Measurements from ENCODE around the gene HPCAL1. TPM values are rescaled to one million over a fixed set of nuclear protein-coding genes. Genes with fewer than 3 reads are reported as not detected.

The HPCAL1 gene
- total and polyA plus RNA-seq, 2 of the 4 experiments (the other 2 are of a cell fraction) = 8.2 to 33.7 TPM

DNA sequence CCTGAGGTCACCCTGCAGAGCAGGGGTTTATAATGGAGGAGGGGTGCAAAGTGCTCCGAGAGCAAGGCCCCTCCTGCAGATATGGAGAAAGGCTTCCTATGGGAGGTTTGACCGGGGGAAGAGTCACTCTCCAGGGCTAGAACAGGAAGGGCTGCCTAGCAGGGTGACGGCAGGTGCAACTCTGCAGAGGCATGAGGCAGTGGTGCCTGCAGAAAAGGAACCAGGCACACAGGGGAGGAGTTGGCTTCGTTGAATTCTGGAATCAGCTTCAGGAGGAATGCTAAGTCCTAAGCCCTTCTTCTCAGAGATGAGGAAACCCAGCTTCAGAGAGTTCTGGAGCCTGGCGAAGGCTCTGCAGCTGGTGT is 17.5 kb upstream of the HPCAL1 start:
- peak overlapping the region; percentile 86 for H2AK9ac ChIP-seq (replicated peaks; ENCODE audit: low read depth, low read length, poor library complexity)
- WGBS, 2 experiments (ENCODE audit: extremely low coverage in 2 of 2, insufficient read length in 1 of 2) = 70% methylated on average over 3 of the region's 5 CpGs; no CpG with 5 or more reads in 1 of the 2 experiments
- dilution Hi-C loops (cut with HindIII; ENCODE audit: low sequenced_read_pairs, unreplicated experiment) (no loop called here), intact Hi-C loops (cut with micrococcal nuclease) (no loop called here), in situ Hi-C loops (cut with MboI; ENCODE audit: low sequenced_read_pairs) (no loop called here)
- DNase-seq (no peak), ATAC-seq (ENCODE audit: low read depth) (no peak; the same call in 1 of the 2 replicates)
- no peaks in the 10 kb centered on the region for H3K27me3 ChIP-seq (ENCODE audit: control insufficient read depth, insufficient read depth, low read length)
- H2AFZ ChIP-seq (replicated peaks; ENCODE audit: low read length, poor library complexity) = peak overlapping the region; percentile 86
- H2AK5ac ChIP-seq (ENCODE audit: low read depth, low read length) = peak overlapping the region; percentile 95
- CTCF ChIA-PET = interaction anchor here (0.6 to 1.3 kb wide), 3 partner anchors 66 to 124 kb away, joined by 3 read pairs; no protein-coding TSS in a partner anchor
- peak overlapping the region; percentile 83; the same call in 2 of the 3 replicates for H2BK15ac ChIP-seq (ENCODE audit: low read depth, low read length)
- H3K9me1 ChIP-seq (ENCODE audit: insufficient read depth, low read length) = peaks cover 26% of the 10 kb centered on the region
- peak overlapping the region; percentile 92 for H3K14ac ChIP-seq (replicated peaks; ENCODE audit: low read depth, low read length)
- no peak overlapping the region for H3K9ac ChIP-seq (ENCODE audit: low read depth, low read length)
- H2BK120ac ChIP-seq (ENCODE audit: low read depth, low read length) = peak overlapping the region; percentile 99
- peak overlapping the region; percentile 6 for H4K5ac ChIP-seq (ENCODE audit: low read depth, low read length)
- peak overlapping the region; percentile 96 for H3K4ac ChIP-seq (ENCODE audit: low read depth, low read length)
- H2BK20ac ChIP-seq (ENCODE audit: low read depth, low read length) = peak overlapping the region; percentile 70
- POLR2A ChIA-PET (ENCODE audit: unreplicated experiment) = no interaction called here
- H3K4me3 ChIP-seq (ENCODE audit: insufficient read depth, low read depth, low read length) = no peak overlapping the region
- peaks cover 27% of the 10 kb centered on the region for H3K4me1 ChIP-seq (ENCODE audit: control insufficient read depth, insufficient read depth, low read length)
- H3K36me3 ChIP-seq (ENCODE audit: control insufficient read depth, insufficient read depth, low read length) = no peaks in the 10 kb centered on the region
- H4K91ac ChIP-seq (ENCODE audit: insufficient read depth, low read depth, low read length) = peak overlapping the region; percentile 96
- TF ChIP-seq RCOR1 (IDR thresholded peaks at IDR 0.05; ENCODE audit: insufficient replicate concordance, low read length) = no peak
- no peak for TF ChIP-seq MAZ (IDR thresholded peaks at IDR 0.05; ENCODE audit: borderline replicate concordance, low read depth, low read length)
- TF ChIP-seq, protein P1, sequence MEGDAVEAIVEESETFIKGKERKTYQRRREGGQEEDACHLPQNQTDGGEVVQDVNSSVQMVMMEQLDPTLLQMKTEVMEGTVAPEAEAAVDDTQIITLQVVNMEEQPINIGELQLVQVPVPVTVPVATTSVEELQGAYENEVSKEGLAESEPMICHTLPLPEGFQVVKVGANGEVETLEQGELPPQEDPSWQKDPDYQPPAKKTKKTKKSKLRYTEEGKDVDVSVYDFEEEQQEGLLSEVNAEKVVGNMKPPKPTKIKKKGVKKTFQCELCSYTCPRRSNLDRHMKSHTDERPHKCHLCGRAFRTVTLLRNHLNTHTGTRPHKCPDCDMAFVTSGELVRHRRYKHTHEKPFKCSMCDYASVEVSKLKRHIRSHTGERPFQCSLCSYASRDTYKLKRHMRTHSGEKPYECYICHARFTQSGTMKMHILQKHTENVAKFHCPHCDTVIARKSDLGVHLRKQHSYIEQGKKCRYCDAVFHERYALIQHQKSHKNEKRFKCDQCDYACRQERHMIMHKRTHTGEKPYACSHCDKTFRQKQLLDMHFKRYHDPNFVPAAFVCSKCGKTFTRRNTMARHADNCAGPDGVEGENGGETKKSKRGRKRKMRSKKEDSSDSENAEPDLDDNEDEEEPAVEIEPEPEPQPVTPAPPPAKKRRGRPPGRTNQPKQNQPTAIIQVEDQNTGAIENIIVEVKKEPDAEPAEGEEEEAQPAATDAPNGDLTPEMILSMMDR (conservative IDR thresholded peaks at IDR 0.05; ENCODE audit: low read depth, low read length) = no peak
- TF ChIP-seq RFX5 (IDR thresholded peaks at IDR 0.05; ENCODE audit: low read depth, low read length) = no peak
- H3K9me3 ChIP-seq (ENCODE audit: control insufficient read depth, insufficient read depth, low read length) = no peaks in the 10 kb centered on the region
- H3K56ac ChIP-seq (ENCODE audit: extremely low read depth, insufficient read depth, low read length) = peak overlapping the region; percentile 19; the same call in 1 of the 2 replicates
- H2BK5ac ChIP-seq (ENCODE audit: low read depth, low read length, poor library complexity, severe bottlenecking) = peak overlapping the region; percentile 72
- no peak overlapping the region for H3K4me2 ChIP-seq (ENCODE audit: low read depth, low read length)
- H3K79me1 ChIP-seq (ENCODE audit: low read depth in 1 of 2, low read length in 2 of 2) = peaks cover 0 to 4% of the 10 kb centered on the region in 2 experiments; a peak in 1 of 4 replicates
- H3K23ac ChIP-seq (ENCODE audit: low read depth, low read length) = peak overlapping the region; percentile 71; the same call in 1 of the 2 replicates
- H4K8ac ChIP-seq (ENCODE audit: low read depth in 2 of 2, low read length in 2 of 2) = peak overlapping the region; percentile 41 to 72; a peak in 3 of 4 replicates
- H3K27ac ChIP-seq (ENCODE audit: insufficient read depth, low read length) = peak overlapping the region; percentile 32; the same call in 1 of the 2 replicates
- H3K18ac ChIP-seq (ENCODE audit: low read depth, low read length) = no peak overlapping the region; the same call in 1 of the 2 replicates
- H4K20me1 ChIP-seq (ENCODE audit: insufficient read depth, low read length) = no peaks in the 10 kb centered on the region
- BruUV-seq (replicated peaks) = no TSS peak
